Measurements from ENCODE around the gene SCGB1C2. TPM values are rescaled to one million over a fixed set of nuclear protein-coding genes. Genes with fewer than 3 reads are reported as not detected.
A peak's percentile ranks its signal among the peaks of the same experiment; 100 is the strongest.

Gene SCGB1C2
- total RNA-seq, 3 donors from 2014 or later (not counting 1 experiment from before 2014, with no cell fraction given), result not detected

GRCh38 chr17:142876-143784 lies 5.8 kb downstream of the SCGB1C2 start:
- Histone ChIP-seq H3K36me3 (ENCODE audit: control insufficient read depth, insufficient read depth, low read length) (no peaks in the 10 kb centered on the region), H3K27me3 (ENCODE audit: control insufficient read depth, insufficient read depth, low read length) (no peaks in the 10 kb centered on the region), H3K9me3 (ENCODE audit: control insufficient read depth, insufficient read depth, low read length) (no peaks in the 10 kb centered on the region), H3K4me1 (ENCODE audit: control insufficient read depth, insufficient read depth, low read length) (peaks cover 8% of the 10 kb centered on the region), H3K4me3 (ENCODE audit: low read length) (no peak overlapping the region), H3K27ac (ENCODE audit: low read length) (no peak overlapping the region)
- 89% methylated on average over 18 of the region's 23 CpGs for WGBS (ENCODE audit: insufficient coverage)
- peak in 1 of 2 donors; percentile 13 for DNase-seq
- no peaks in the 10 kb centered on the region for H3K36me3 Mint-ChIP-seq
- no peak overlapping the region for H3K27ac Mint-ChIP-seq
- H3K9me3 Mint-ChIP-seq, result no peaks in the 10 kb centered on the region
- no peaks in the 10 kb centered on the region for H3K4me1 Mint-ChIP-seq
- no peak overlapping the region for H3K4me3 Mint-ChIP-seq
- H3K27me3 Mint-ChIP-seq (ENCODE audit: low read depth in 2 of 2), result peaks cover 0 to 11% of the 10 kb centered on the region in 2 donors
- intact Hi-C loops (cut with micrococcal nuclease), result loop anchor here (5.0 kb wide), 4 partner anchors 244 to 914 kb away; partner anchors contain the start of gene TIMM22
- TF ChIP-seq CTCF (IDR thresholded peaks at IDR 0.05), result no peak
- ATAC-seq, result no peak

GRCh38 chr17:143785-144281 lies 6.5 kb downstream of the SCGB1C2 start:
- no peaks in the 10 kb centered on the region for H3K27me3 ChIP-seq (ENCODE audit: control insufficient read depth, insufficient read depth, low read length)
- no peak overlapping the region for H3K27ac ChIP-seq (ENCODE audit: low read length)
- H3K36me3 Mint-ChIP-seq, result no peaks in the 10 kb centered on the region
- ATAC-seq (peak; percentile 96 to 100 (median 99)), DNase-seq (peak; percentile 80 to 85)
- H3K9me3 Mint-ChIP-seq, result no peaks in the 10 kb centered on the region
- no peaks in the 10 kb centered on the region for H3K4me1 Mint-ChIP-seq
- H3K4me3 ChIP-seq (ENCODE audit: low read length), result no peak overlapping the region
- no peaks in the 10 kb centered on the region for H3K9me3 ChIP-seq (ENCODE audit: control insufficient read depth, insufficient read depth, low read length)
- peaks cover 0 to 11% of the 10 kb centered on the region in 2 donors for H3K27me3 Mint-ChIP-seq (ENCODE audit: low read depth in 2 of 2)
- WGBS (ENCODE audit: insufficient coverage), result 4% methylated on average over 44 of the region's 44 CpGs
- H3K27ac Mint-ChIP-seq, result no peak overlapping the region
- peak; percentile 80 for TF ChIP-seq CTCF (IDR thresholded peaks at IDR 0.05)
- intact Hi-C loops (cut with micrococcal nuclease), result loop anchor here (5.0 kb wide), 4 partner anchors 243 to 913 kb away; partner anchors contain the start of gene TIMM22
- no peak overlapping the region for H3K4me3 Mint-ChIP-seq
- H3K4me1 ChIP-seq (ENCODE audit: control insufficient read depth, insufficient read depth, low read length), result peaks cover 8% of the 10 kb centered on the region
- no peaks in the 10 kb centered on the region for H3K36me3 ChIP-seq (ENCODE audit: control insufficient read depth, insufficient read depth, low read length)

GRCh38 chr17:144936-145670 lies 7.7 kb downstream of the SCGB1C2 start:
- H3K4me3 ChIP-seq (ENCODE audit: low read length), result no peak overlapping the region
- H3K36me3 ChIP-seq (ENCODE audit: control insufficient read depth, insufficient read depth, low read length), result no peaks in the 10 kb centered on the region
- H3K27me3 Mint-ChIP-seq (ENCODE audit: low read depth in 2 of 2), result peaks cover 0 to 3% of the 10 kb centered on the region in 2 donors
- 73% methylated on average over 7 of the region's 7 CpGs for WGBS (ENCODE audit: insufficient coverage)
- ATAC-seq (no peak), DNase-seq (peak in 1 of 2 donors; percentile 6)
- H3K27me3 ChIP-seq (ENCODE audit: control insufficient read depth, insufficient read depth, low read length), result no peaks in the 10 kb centered on the region
- H3K36me3 Mint-ChIP-seq, result no peaks in the 10 kb centered on the region
- intact Hi-C loops (cut with micrococcal nuclease), result loop anchor here (5.0 kb wide), 4 partner anchors 242 to 912 kb away; partner anchors contain the start of gene TIMM22
- H3K9me3 Mint-ChIP-seq, result no peaks in the 10 kb centered on the region
- no peaks in the 10 kb centered on the region for H3K4me1 Mint-ChIP-seq
- no peak overlapping the region for H3K4me3 Mint-ChIP-seq
- TF ChIP-seq CTCF (IDR thresholded peaks at IDR 0.05), result no peak
- H3K27ac ChIP-seq (ENCODE audit: low read length), result no peak overlapping the region
- H3K9me3 ChIP-seq (ENCODE audit: control insufficient read depth, insufficient read depth, low read length), result no peaks in the 10 kb centered on the region
- no peak overlapping the region for H3K27ac Mint-ChIP-seq
- H3K4me1 ChIP-seq (ENCODE audit: control insufficient read depth, insufficient read depth, low read length), result peaks cover 8% of the 10 kb centered on the region
